IPS-15b (cell line): ENCODE measurements around the gene ATG2A.

ENCODE experiments used
- H3K27me3 ChIP-seq: one replicate; pipeline ENCODE4 v1.6.1; 2013; ENCODE audit warnings: low read length; ENCODE audit not compliant: control insufficient read depth, insufficient read depth
- H3K36me3 ChIP-seq: one replicate; pipeline ENCODE4 v1.6.1; 2013; ENCODE audit warnings: low read length; ENCODE audit not compliant: control insufficient read depth, insufficient read depth
- H3K4me1 ChIP-seq: one replicate; pipeline ENCODE4 v1.6.1; 2013; ENCODE audit warnings: mild to moderate bottlenecking, low read length; ENCODE audit not compliant: control insufficient read depth, insufficient read depth
- H3K4me3 ChIP-seq: one replicate; pipeline ENCODE4 v1.5.1; 2013; ENCODE audit warnings: low read depth, low read length
- H3K9ac ChIP-seq: one replicate; pipeline ENCODE4 v1.6.1; 2013; ENCODE audit warnings: low read depth, mild to moderate bottlenecking, low read length
- H3K9me3 ChIP-seq: one replicate; pipeline ENCODE4 v1.6.1; 2013; ENCODE audit warnings: mild to moderate bottlenecking, low read length; ENCODE audit not compliant: control insufficient read depth, insufficient read depth

Gene ATG2A

DNA sequence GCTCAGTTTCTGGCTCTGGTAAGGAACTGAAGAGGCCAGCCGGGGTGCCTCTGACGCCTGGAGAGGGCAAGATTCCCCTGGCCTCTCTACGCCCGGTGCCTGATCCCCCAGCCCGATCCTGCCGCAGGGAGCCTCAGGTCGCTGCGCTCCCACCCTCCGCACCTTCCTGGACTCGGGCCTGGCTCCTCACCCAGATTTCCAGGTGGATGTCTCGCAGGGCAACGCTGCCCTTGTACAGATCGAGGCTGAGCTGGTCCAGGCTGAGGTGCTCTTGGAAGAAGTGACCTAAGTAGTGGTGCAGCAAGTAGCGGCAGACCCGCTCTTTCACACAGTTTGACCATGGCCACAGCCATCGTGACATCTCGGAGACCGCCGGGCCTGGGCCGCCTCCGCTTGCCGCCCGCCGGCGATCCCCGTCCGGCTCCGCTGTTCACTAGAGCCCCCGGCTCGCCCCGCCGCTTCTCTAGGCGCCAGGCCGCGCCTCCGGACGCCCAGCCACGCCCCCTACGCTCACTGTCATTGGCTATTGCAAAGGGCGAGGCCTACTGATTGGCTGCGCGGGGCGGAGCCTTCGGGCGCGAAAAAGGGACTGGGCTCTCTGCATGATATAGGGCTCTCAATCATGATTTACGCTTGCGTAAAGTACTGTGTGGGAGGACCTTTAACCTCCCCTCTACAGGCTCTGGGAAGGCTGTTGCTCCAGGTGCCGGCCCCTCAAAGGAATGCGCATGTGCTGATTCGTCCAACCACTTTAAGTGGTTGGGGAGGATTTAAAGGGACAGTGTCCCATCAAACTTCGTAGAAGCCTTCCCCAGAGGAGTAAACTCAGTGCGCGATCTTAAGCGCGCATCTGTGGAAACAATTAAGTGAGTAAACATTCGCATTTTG is at the start of gene ATG2A:
Gene ATG2A (minus strand): TSS at position 435 of the 888 bp plus-strand sequence. CDS start 74 bp downstream, at position 361.
- no peaks in the 10 kb centered on the region for H3K9me3 ChIP-seq
- H3K9ac ChIP-seq, result peak within 1 kb of the TSS; percentile 74
- peak within 1 kb of the TSS; percentile 96 for H3K4me3 ChIP-seq
- no peaks in the 10 kb centered on the region for H3K27me3 ChIP-seq
- peaks cover 19% of the 10 kb centered on the region for H3K36me3 ChIP-seq
- peaks cover 6% of the 10 kb centered on the region for H3K4me1 ChIP-seq

DNA sequence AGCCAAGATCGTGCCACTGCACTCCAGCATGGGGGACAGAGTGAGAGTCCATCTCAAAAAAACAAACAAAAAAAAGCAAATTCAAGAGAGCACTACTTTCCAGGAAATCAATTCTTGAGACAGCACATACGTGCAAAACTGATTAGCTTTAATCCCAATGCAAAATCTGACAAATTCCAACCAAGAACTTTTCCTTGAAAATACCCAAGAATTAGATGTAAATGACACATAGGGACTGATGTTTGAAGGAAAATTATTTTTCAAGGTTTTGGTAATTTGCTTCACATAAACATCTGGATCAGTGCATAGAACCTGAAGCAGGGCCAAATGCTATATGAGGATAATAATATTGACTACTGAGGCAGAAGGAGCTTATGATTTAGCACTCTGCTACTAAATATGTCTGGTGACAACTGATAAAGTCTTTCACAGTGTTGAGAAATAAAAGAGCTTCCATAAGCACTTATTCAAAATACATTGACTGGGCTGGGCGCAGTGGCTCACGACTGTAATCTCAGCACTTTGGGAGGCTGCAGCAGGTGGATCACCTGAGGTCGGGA is 46.1 kb upstream of the ATG2A start:
- Histone ChIP-seq H3K9me3 (no peaks in the 10 kb centered on the region), H3K9ac (no peak overlapping the region), H3K27me3 (no peaks in the 10 kb centered on the region), H3K4me1 (no peaks in the 10 kb centered on the region), H3K4me3 (no peak overlapping the region), H3K36me3 (no peaks in the 10 kb centered on the region)

DNA sequence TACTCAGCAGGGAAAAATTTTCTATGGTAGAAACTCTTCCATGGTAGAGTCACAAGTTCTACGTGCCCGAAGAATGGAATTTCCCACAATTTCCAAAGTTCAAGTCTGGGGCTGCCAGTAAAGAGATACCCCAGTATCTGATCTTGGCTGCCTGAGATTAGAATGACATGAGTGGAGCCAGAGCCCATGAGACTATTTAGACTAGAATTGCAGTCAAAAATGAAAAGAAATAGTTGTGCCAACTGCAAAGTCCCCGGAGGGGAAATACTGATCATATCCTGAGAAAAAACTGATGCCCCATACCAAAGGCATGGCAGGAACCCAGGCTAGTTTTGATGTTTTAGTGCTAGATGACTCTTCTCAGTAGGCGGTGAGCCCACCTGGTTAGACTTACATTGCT is 43.7 kb upstream of the ATG2A start:
- H3K4me3 ChIP-seq, result no peak overlapping the region
- no peaks in the 10 kb centered on the region for H3K9me3 ChIP-seq
- no peaks in the 10 kb centered on the region for H3K36me3 ChIP-seq
- H3K4me1 ChIP-seq, result no peaks in the 10 kb centered on the region
- no peaks in the 10 kb centered on the region for H3K27me3 ChIP-seq
- no peak overlapping the region for H3K9ac ChIP-seq

DNA sequence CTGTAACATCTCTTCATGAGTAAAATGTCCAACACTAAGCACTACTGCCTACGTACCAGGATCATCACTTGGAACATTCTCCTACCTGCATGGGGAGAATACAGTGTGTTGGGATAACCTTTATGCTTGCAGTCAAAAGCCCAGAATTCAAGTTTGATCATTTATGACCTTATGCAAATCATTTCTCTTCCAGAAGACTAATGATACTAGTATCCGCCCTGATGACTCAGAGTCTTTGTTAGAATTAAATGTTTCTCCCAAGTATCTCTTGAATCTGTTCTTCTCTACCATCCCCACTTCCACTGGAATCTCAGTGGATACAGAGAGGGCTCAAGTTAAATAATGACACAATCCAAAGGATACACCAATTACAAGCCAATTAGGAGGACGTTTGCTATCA is 42.5 kb upstream of the ATG2A start:
- no peaks in the 10 kb centered on the region for H3K9me3 ChIP-seq
- no peak overlapping the region for H3K9ac ChIP-seq
- H3K4me3 ChIP-seq, result no peak overlapping the region
- H3K36me3 ChIP-seq, result no peaks in the 10 kb centered on the region
- H3K27me3 ChIP-seq, result no peaks in the 10 kb centered on the region
- H3K4me1 ChIP-seq, result no peaks in the 10 kb centered on the region

DNA sequence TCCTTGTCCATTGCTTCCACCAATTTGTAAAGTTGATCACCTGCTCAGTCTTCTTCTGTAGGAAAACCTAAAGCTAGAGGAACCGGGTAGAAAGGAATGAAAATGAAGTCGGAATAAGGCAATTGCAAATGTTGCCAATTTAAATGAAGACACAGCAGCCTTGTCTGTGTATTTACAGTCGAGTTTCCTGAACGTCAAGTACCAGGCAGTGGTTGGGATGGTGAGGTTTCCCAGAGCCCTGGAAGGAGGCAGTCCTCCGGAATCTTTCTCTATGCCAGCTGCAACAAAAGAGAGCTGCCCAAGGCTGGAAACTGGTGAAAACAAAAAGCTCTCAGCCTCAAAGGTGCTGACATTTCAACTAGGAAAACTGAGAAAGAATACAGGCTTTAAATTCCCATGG is 37.2 kb upstream of the ATG2A start:
- H3K9me3 ChIP-seq, result no peaks in the 10 kb centered on the region
- no peaks in the 10 kb centered on the region for H3K36me3 ChIP-seq
- no peaks in the 10 kb centered on the region for H3K27me3 ChIP-seq
- no peaks in the 10 kb centered on the region for H3K4me1 ChIP-seq
- no peak overlapping the region for H3K9ac ChIP-seq
- H3K4me3 ChIP-seq, result no peak overlapping the region

DNA sequence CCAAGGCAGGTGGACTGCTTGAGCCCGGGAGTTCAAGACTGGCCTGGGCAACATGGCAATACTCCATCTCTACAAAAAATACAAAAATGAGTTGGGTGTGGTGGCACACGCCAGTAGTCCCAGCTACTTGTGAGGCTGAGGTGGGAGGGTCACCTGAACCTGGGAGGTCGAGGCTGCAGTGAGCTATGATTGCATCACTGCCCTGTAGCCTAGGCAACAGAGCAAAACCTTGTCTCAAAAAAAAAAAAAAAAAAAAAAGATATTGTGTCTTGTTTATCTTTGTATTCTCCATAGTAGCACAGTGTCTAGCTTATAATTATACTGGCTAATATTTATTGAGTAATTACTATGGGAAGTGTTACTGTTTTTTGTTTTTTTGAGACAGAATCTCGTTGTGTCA is 34.5 kb upstream of the ATG2A start:
- Histone ChIP-seq H3K9ac (no peak overlapping the region), H3K36me3 (no peaks in the 10 kb centered on the region), H3K9me3 (no peaks in the 10 kb centered on the region), H3K27me3 (no peaks in the 10 kb centered on the region), H3K4me3 (no peak overlapping the region), H3K4me1 (no peaks in the 10 kb centered on the region)

DNA sequence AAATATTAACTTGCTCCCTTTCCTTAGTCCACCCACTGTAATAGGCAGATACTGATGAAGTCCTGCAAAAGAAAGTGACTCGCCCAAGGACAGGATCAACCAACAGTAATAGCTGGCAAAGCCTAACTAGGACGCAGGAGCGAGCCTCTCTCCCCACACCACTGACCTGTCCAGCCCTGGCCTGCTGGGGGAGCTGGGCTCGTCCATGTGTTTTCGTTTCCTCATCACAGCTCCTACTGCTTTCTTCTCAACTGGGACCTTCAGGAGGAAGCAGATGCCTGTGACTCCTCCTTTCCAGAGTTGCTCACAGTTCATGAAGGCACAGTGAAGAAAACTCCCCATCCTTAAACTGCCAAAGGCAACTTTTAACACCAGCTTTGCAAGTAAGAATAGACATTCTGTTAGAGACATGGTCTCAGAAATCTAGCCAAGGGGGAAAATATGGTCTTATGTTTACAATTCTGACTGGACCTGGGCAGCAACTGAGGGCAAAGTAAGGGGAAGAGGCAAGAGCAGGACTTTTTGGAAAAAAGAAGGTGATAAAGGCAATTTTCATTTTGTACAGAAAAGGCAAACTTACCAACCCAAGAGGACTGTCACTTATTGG is 30.3 kb upstream of the ATG2A start:
- Histone ChIP-seq H3K4me1 (no peaks in the 10 kb centered on the region), H3K9ac (no peak overlapping the region), H3K4me3 (no peak overlapping the region), H3K27me3 (peaks cover 4% of the 10 kb centered on the region), H3K9me3 (no peaks in the 10 kb centered on the region), H3K36me3 (no peaks in the 10 kb centered on the region)

DNA sequence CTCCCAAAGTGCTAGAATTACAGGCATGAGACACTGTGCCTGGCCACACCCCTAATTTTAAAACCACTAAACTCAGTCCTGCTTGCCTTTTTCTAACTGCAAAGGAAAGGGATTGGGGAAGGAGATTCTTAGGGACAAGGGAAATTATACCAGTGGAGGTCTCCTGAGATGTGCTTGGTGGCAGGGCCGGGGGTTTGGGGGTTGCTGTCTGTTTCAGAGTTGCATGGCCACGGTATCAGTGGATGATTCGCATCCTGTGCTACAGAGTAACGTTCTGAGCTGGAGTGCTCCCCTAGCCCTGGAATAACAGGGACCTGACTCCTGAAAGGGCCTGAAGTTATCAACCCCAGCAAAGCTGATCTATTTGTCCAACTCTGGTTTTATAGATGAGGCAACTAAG is 19.5 kb upstream of the ATG2A start:
- no peak overlapping the region for H3K9ac ChIP-seq
- peaks cover 2% of the 10 kb centered on the region for H3K27me3 ChIP-seq
- H3K4me1 ChIP-seq, result peaks cover 8% of the 10 kb centered on the region
- H3K36me3 ChIP-seq, result no peaks in the 10 kb centered on the region
- no peak overlapping the region for H3K4me3 ChIP-seq
- H3K9me3 ChIP-seq, result no peaks in the 10 kb centered on the region

DNA sequence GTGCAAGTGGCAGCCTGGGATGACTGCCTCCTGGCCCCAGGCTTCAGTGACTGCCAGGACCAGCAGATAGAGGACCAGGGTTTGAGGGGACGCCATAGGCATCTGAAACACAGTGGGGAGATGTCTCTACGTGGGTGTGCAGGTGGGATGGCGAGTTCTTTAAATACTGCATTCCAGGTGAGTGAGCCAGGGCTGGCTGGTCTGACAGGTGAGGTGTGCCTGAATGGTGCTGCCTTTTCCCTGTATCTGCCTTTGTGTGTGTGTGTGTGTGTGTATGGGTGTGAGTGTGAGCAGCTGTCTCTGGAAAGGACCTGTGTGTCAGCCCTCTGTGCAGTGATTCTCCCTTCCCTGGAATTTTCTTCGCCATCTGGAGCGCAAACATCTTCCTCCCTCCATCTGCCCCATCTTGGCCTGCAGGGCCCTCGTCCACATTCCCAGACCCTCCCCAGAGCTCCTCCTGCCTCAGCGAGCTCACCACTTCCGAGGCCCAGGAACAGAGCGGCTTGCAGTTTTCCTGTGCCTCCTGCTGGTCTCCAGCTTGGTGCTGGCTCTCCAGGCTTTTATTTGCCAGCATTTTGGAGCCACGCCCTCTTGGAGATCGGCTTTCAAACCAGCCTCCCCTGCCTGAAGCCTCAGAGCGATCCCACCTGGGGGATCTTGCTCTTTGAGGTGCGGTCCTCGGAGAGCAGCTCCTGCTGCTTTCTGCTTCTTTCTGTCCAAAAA is 18.5 kb upstream of the ATG2A start, which contains the start of gene GPHA2:
Gene GPHA2 (minus strand): TSS at position 535 of the 723 bp plus-strand sequence. CDS start 433 bp downstream, at position 102.
- peaks cover 4% of the 10 kb centered on the region for H3K36me3 ChIP-seq
- H3K27me3 ChIP-seq, result peaks cover 2% of the 10 kb centered on the region
- H3K4me1 ChIP-seq, result peaks cover 8% of the 10 kb centered on the region
- no peak within 1 kb of the TSS for H3K4me3 ChIP-seq
- no peaks in the 10 kb centered on the region for H3K9me3 ChIP-seq
- peak within 1 kb of the TSS; percentile 65 for H3K9ac ChIP-seq

DNA sequence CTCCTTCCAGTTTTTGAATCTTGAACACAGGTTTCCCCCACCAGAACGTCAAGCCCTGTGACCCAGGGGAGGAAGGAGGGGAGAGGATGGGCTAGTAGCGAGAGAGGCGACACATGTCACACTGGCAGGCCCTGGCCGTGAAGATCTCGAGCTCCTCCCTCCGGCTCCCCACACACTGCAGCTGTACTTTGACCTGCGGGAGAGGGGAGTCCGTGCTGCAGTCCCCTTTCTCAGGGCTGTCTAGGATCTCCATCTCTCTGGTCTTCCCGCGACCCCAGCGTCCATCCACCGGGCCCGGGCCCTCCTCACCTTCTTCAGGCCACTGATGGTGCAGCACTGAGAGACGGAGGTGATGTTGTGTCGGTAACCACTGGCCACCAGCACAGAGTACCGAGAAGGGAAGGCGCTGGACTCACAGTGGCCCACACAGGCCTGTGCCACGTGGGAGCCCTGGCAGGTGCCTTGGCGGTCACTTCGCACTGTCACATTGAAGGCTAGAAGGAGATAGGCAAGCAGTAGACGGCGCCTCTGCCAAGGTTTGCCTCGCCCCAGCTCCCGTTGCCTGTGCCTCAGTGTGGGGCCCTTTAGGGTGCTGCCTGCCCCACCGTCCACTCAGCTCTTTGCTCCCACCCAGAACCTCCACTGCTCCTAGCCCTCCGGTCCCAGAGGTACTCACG is 17.8 kb upstream of the ATG2A start:
- Histone ChIP-seq H3K9me3 (no peaks in the 10 kb centered on the region), H3K4me1 (peaks cover 8% of the 10 kb centered on the region), H3K27me3 (peaks cover 2% of the 10 kb centered on the region), H3K4me3 (no peak overlapping the region), H3K9ac (no peak overlapping the region), H3K36me3 (peaks cover 4% of the 10 kb centered on the region)
